GM19455 (cell line): ENCODE data around the gene TRAPPC2.
"Not testable (repeated sequence)": the region's sequence is repeated elsewhere in the genome, so short reads cannot be mapped to it uniquely, and the experiment has no call there.

Experiments used
- ATAC-seq: cut with Tn5 transposase; IDR thresholded peaks from one replicate; pipeline ENCODE4 v1.9.1; 2021; ENCODE audit not compliant: unreplicated experiment

TRAPPC2 gene

GRCh38 chrX:13748486-13748885 lies 14.1 kb upstream of the TRAPPC2 start:
- ATAC-seq: no peak

GRCh38 chrX:13747836-13748235 lies 13.4 kb upstream of the TRAPPC2 start:
- ATAC-seq: no peak

- peak; percentile 91 for ATAC-seq
Observed at GRCh38 chrX:13742397-13743176, 8.2 kb upstream of the TRAPPC2 start.

- no peak for ATAC-seq
Observed at GRCh38 chrX:13741695-13742094, 7.3 kb upstream of the TRAPPC2 start.

- ATAC-seq: no peak
Observed at GRCh38 chrX:13733506-13733905, 914 bp downstream of the TRAPPC2 start.

- ATAC-seq: no peak
Observed at GRCh38 chrX:13732246-13733067, 2.0 kb downstream of the TRAPPC2 start.

- ATAC-seq: not testable (repeated sequence)
Observed at GRCh38 chrX:13730523-13730922, 3.9 kb downstream of the TRAPPC2 start.

- ATAC-seq: not testable (repeated sequence)
Observed at GRCh38 chrX:13726583-13726982, 7.8 kb downstream of the TRAPPC2 start.

GRCh38 chrX:13724878-13725277 lies 9.5 kb downstream of the TRAPPC2 start:
- not testable (repeated sequence) for ATAC-seq

- no peak for ATAC-seq
Observed at GRCh38 chrX:13721819-13722519, 12.5 kb downstream of the TRAPPC2 start.

GRCh38 chrX:13721371-13721770 lies 13.0 kb downstream of the TRAPPC2 start:
- no peak for ATAC-seq

- ATAC-seq: no peak
Observed at GRCh38 chrX:13719192-13719856, 15.1 kb downstream of the TRAPPC2 start.

- ATAC-seq: no peak
Observed at GRCh38 chrX:13717700-13718472, 16.5 kb downstream of the TRAPPC2 start.

GRCh38 chrX:13716905-13717304 lies 17.5 kb downstream of the TRAPPC2 start:
- no peak for ATAC-seq

GRCh38 chrX:13716455-13716854 lies 18.0 kb downstream of the TRAPPC2 start:
- ATAC-seq: no peak

GRCh38 chrX:13711141-13711540 lies 23.3 kb downstream of the TRAPPC2 start:
- no peak for ATAC-seq

GRCh38 chrX:13703589-13703988 lies 30.8 kb downstream of the TRAPPC2 start:
- no peak for ATAC-seq

GRCh38 chrX:13703135-13703534 lies 31.3 kb downstream of the TRAPPC2 start:
- ATAC-seq: no peak

GRCh38 chrX:13702111-13702789 lies 32.2 kb downstream of the TRAPPC2 start:
- no peak for ATAC-seq

GRCh38 chrX:13700380-13700779 lies 34.0 kb downstream of the TRAPPC2 start:
- no peak for ATAC-seq
